ENCODE data around the gene ZNF550. TPM values are rescaled to one million over a fixed set of nuclear protein-coding genes. Genes with fewer than 3 reads are reported as not detected.

ZNF550 gene
- total and polyA plus RNA-seq, 2 donors (not counting 3 experiments of a cell fraction or from before 2014, with no cell fraction given) = 2.0 to 8.4 TPM

- TF ChIP-seq MYC (IDR thresholded peaks at IDR 0.05; ENCODE audit: low read depth, low read length) = no peak
- no peak for TF ChIP-seq POLR2A (IDR thresholded peaks at IDR 0.05; ENCODE audit: low read depth, low read length)
- TF ChIP-seq FOS (IDR thresholded peaks at IDR 0.05; ENCODE audit: borderline replicate concordance, insufficient read depth, low read length) = no peak
- TF ChIP-seq MAX (IDR thresholded peaks at IDR 0.05; ENCODE audit: insufficient read depth, insufficient read length) = no peak
- TF ChIP-seq GATA2 (IDR thresholded peaks at IDR 0.05; ENCODE audit: insufficient read depth, insufficient read length, low read depth, low read length) = no peak
- no peak for TF ChIP-seq JUN (IDR thresholded peaks at IDR 0.05; ENCODE audit: borderline replicate concordance, insufficient read depth, insufficient read length, low read depth)
- TF ChIP-seq POLR2AphosphoS5 (IDR thresholded peaks at IDR 0.05; ENCODE audit: insufficient read depth, low read depth, low read length) = no peak
- no peak for TF ChIP-seq EZH2 (IDR thresholded peaks at IDR 0.05; ENCODE audit: borderline replicate concordance, low read depth, low read length, severe bottlenecking)
- no peak for TF ChIP-seq CTCF (IDR thresholded peaks at IDR 0.05; ENCODE audit: extremely low read depth in 1 of 2, insufficient read depth in 1 of 2, low read depth in 1 of 2, low read length in 2 of 2)
- Histone ChIP-seq H3K9ac (replicated peaks; ENCODE audit: extremely low read depth, insufficient read depth, low read length) (peak overlapping the region; percentile 41), H3K9me3 (replicated peaks; ENCODE audit: control insufficient read depth, insufficient read depth, low read length) (no peaks in the 10 kb centered on the region), H3K4me1 (ENCODE audit: control insufficient read depth, extremely low read depth, insufficient read depth, low read length) (peaks cover 11% of the 10 kb centered on the region), H4K20me1 (replicated peaks; ENCODE audit: control insufficient read depth, extremely low read depth, insufficient read depth, low read length) (no peaks in the 10 kb centered on the region), H3K4me2 (ENCODE audit: insufficient read depth, low read length) (peak overlapping the region; percentile 69), H3K27me3 (ENCODE audit: control insufficient read depth in 2 of 2, insufficient read depth in 2 of 2, low read length in 2 of 2) (no peaks in the 10 kb centered on the region), H3K79me2 (ENCODE audit: control insufficient read depth, insufficient read depth, low read length) (no peaks in the 10 kb centered on the region), H3K9me1 (replicated peaks; ENCODE audit: control insufficient read depth, extremely low read depth, insufficient read depth, low read length) (no peaks in the 10 kb centered on the region), H3K27ac (ENCODE audit: insufficient read depth, low read depth, low read length) (no peak overlapping the region), H3K4me3 (replicated peaks in 1 of 3; ENCODE audit: insufficient read depth in 1 of 3, low read depth in 1 of 3, low read length in 3 of 3) (peak overlapping the region; percentile 21 to 79 (median 67)), H3K36me3 (ENCODE audit: control insufficient read depth in 2 of 2, extremely low read depth in 1 of 2, insufficient read depth in 2 of 2, low read length in 2 of 2) (peaks cover 0 to 13% of the 10 kb centered on the region in 2 experiments), H2AFZ (ENCODE audit: low read depth, low read length) (peak overlapping the region; percentile 88)
- no TSS peak for BruUV-seq (replicated peaks)
- intact Hi-C loops (cut with micrococcal nuclease) = no loop called here
- peak; percentile 14 for DNase-seq (ENCODE audit: low read depth, low spot score)
- POLR2A ChIA-PET = interaction anchor here (0.6 kb wide), 1 partner anchor 625 kb away, joined by 3 read pairs; no protein-coding TSS in a partner anchor
- CTCF ChIA-PET = no interaction called here
- peak; percentile 40 for FAIRE-seq
- dilution Hi-C loops (cut with MboI; ENCODE audit: extremely low pct_ligation_motif_present, low sequenced_read_pairs) = no loop called here
These were observed 657 bp downstream of the ZNF550 start for GRCh38 chr19:57559008-57559403.

All from endothelial cell of umbilical vein (primary cell).